A549 (cell line): Measurements from ENCODE around the gene IL17REL. TPM values are rescaled to one million over a fixed set of nuclear protein-coding genes. Genes with fewer than 3 reads are reported as not detected.

Experiments used
- ATAC-seq, 2 experiments: fragments of 200-7000 bp in 1 of 2; fragments of >200 bp in 1 of 2; cut with Nextera tagmentation in 1 of 2; cut with Tn5 transposase in 1 of 2; 3 replicates each; pipeline versions ENCODE4 v1.8.0 to v1.9.1; 2018 to 2020; ENCODE audit warnings: mild to moderate bottlenecking in 1 of 2, moderate library complexity in 1 of 2
- CTCF ChIA-PET: fragments of 300-600 bp; sonication (Branson Sonifier 250); formaldehyde crosslinking; extraction: SDS; loops from one replicate; lab custom pipeline; 2021; ENCODE audit warnings: antibody characterized with exemption, inconsistent platforms; lab: Yijun Ruan, JAX
- POLR2A ChIA-PET: fragments of 350-600 bp; formaldehyde crosslinking; extraction: SDS; loops from one replicate; lab custom pipeline; 2021; ENCODE audit warnings: antibody characterized with exemption, inconsistent platforms; lab: Yijun Ruan, JAX
- DNase-seq, 2 experiments: peaks; one replicate each; pipeline versions ENCODE4 v3.0.0 to v3.0.0-alpha.2; 2011 to 2016; ENCODE audit warnings: low read depth in 1 of 2, low spot score in 1 of 2
- FAIRE-seq: peaks from 2 replicates; lab custom pipeline; 2011; peaks lifted over from hg19 to GRCh38; lab: Jason Lieb, UNC
- H3K27ac ChIP-seq, 2 experiments: fragments of >200 bp; sonication (Bioruptor Twin); formaldehyde crosslinking; 3 replicates each; pipeline ENCODE4 v1.5.1; 2016 to 2017
- H3K4me1 ChIP-seq: fragments of >200 bp; sonication (Bioruptor Twin); formaldehyde crosslinking; 3 replicates; pipeline ENCODE4 v1.6.1; 2016
- H3K4me2 ChIP-seq: fragments of >200 bp; sonication (Bioruptor Twin); formaldehyde crosslinking; 3 replicates; pipeline ENCODE4 v1.6.1; 2016
- H3K4me3 ChIP-seq: fragments of >200 bp; sonication (Bioruptor Twin); formaldehyde crosslinking; 3 replicates; pipeline ENCODE4 v1.5.1; 2016
- H3K9me3 ChIP-seq: fragments of >200 bp; sonication (Bioruptor Twin); formaldehyde crosslinking; 3 replicates; pipeline ENCODE4 v1.6.1; 2016
- BCL3 ChIP-seq: fragments of >200 bp; sonication (Bioruptor Twin); formaldehyde crosslinking; IDR thresholded peaks from 3 replicates; pipeline ENCODE4 v1.6.1; 2016
- CBX8 ChIP-seq: fragments of 200-600 bp; sonication (generic); IDR thresholded peaks from 2 replicates; pipeline ENCODE4 v1.6.1; 2016
- CEBPB ChIP-seq, 2 experiments: fragments of >200 bp in 1 of 2; sonication (Bioruptor Twin) in 1 of 2; formaldehyde crosslinking in 1 of 2; IDR thresholded peaks; 2 replicates each; pipeline ENCODE4 v1.6.1; 2012 to 2016
- E2F6 ChIP-seq: IDR thresholded peaks from 2 replicates; pipeline ENCODE4 v1.6.1; 2012; ENCODE audit warnings: low read depth, borderline replicate concordance
- EHF ChIP-seq: fragments of 250-450 bp; sonication (Bioruptor Pico); IDR thresholded peaks from 2 replicates; pipeline ENCODE4 v1.5.0; 2020; ENCODE audit warnings: mild to moderate bottlenecking
- ELK1 ChIP-seq: fragments of 150-350 bp; IDR thresholded peaks from 2 replicates; pipeline ENCODE4 v1.6.1; 2014; ENCODE audit warnings: low read depth, mild to moderate bottlenecking, low read length
- FOSB ChIP-seq: fragments of 250-450 bp; sonication (Bioruptor Pico); IDR thresholded peaks from 2 replicates; pipeline ENCODE4 v1.5.0; 2020; ENCODE audit warnings: mild to moderate bottlenecking, moderate library complexity
- FOXS1 ChIP-seq: fragments of 250-450 bp; sonication (Bioruptor Pico); IDR thresholded peaks from 2 replicates; pipeline ENCODE4 v1.5.0; 2020; ENCODE audit warnings: mild to moderate bottlenecking, moderate library complexity
- GATA3 ChIP-seq: IDR thresholded peaks from 2 replicates; pipeline ENCODE4 v1.6.1; 2012; ENCODE audit warnings: borderline replicate concordance
- HOXA7 ChIP-seq: fragments of 250-450 bp; sonication (Bioruptor Pico); IDR thresholded peaks from 2 replicates; pipeline ENCODE4 v1.5.0; 2020; ENCODE audit warnings: mild to moderate bottlenecking, moderate library complexity
- HOXB5 ChIP-seq: fragments of 250-450 bp; sonication (Bioruptor Pico); IDR thresholded peaks from 2 replicates; pipeline ENCODE4 v1.5.0; 2020; ENCODE audit warnings: mild to moderate bottlenecking, moderate library complexity
- KDM1A ChIP-seq: fragments of 200-600 bp; sonication (generic); IDR thresholded peaks from 2 replicates; pipeline ENCODE4 v1.6.1; 2016; ENCODE audit warnings: low read depth, mild to moderate bottlenecking
- MAZ ChIP-seq: fragments of 150-350 bp; IDR thresholded peaks from 2 replicates; pipeline ENCODE4 v1.6.1; 2014; ENCODE audit warnings: antibody characterized with exemption, low read depth, low read length, borderline replicate concordance
- NR3C1 ChIP-seq: fragments of >200 bp; sonication (Bioruptor Twin); formaldehyde crosslinking; IDR thresholded peaks from 3 replicates; pipeline ENCODE4 v1.6.1; 2017
- PBX3 ChIP-seq: IDR thresholded peaks from 2 replicates; pipeline ENCODE4 v1.6.1; 2012
- RCOR1 ChIP-seq: fragments of 150-350 bp; IDR thresholded peaks from 2 replicates; pipeline ENCODE4 v1.6.1; 2014; ENCODE audit warnings: antibody characterized with exemption, low read length, low read depth
- SREBF2 ChIP-seq: fragments of 450-650 bp; IDR thresholded peaks from 2 replicates; pipeline ENCODE4 v1.6.1; 2014; ENCODE audit warnings: mild to moderate bottlenecking, moderate library complexity
- TFCP2L1 ChIP-seq: fragments of 250-450 bp; sonication (Bioruptor Pico); IDR thresholded peaks from 2 replicates; pipeline ENCODE4 v1.5.0; 2021; ENCODE audit warnings: mild to moderate bottlenecking
- ZC3H11A ChIP-seq: fragments of 450-650 bp; IDR thresholded peaks from 2 replicates; pipeline ENCODE4 v1.6.1; 2014; ENCODE audit warnings: antibody characterized with exemption, mild to moderate bottlenecking
- ZSCAN20 ChIP-seq: fragments of 250-450 bp; sonication (Bioruptor Pico); IDR thresholded peaks from 2 replicates; pipeline ENCODE4 v1.8.0; 2022; ENCODE audit warnings: mild to moderate bottlenecking, moderate library complexity
- WGBS: methylation state at CpG from one replicate; pipeline ENCODE4 v1.1.6; 2017; ENCODE audit errors: missing lambda C conversion rate; 5-methylcytosine and 5-hydroxymethylcytosine counted together
- polyA plus RNA-seq, 4 experiments: library from polyadenylated mRNA; depleted of rRNA in 3 of 4; stranded (reverse); fragments of >200 nt; fragmentation: RNase III in 1 of 4; extraction: RNeasy Plus Mini Kit Qiagen cat#74134 plus additional on column Dnase treatment in 1 of 4; gene quantifications; 2 replicates in 3 of 4; 3 replicates in 1 of 4; pipeline ENCODE4 v1.2.3, GENCODE V29; 2011 to 2017

The IL17REL gene
- polyA plus RNA-seq, 2 of the 4 experiments (the other 2 are of a cell fraction): 0.06 TPM; not detected in 1

- TF ChIP-seq TFCP2L1 (CRISPR knock-in tag) (no peak), E2F6 (no peak), CBX8 (no peak), SREBF2 (no peak)
- TF ChIP-seq, all 56 proteins: peak for 0
- Histone ChIP-seq H3K4me1 (peaks cover 4% of the 10 kb centered on the region; the same call in 1 of the 3 replicates), H3K9me3 (peaks cover 8% of the 10 kb centered on the region; the same call in 1 of the 3 replicates), H3K27ac (no peak overlapping the region), H3K4me3 (no peak overlapping the region), H3K4me2 (no peak overlapping the region)
- POLR2A ChIA-PET: no interaction called here
- DNase-seq (no peak), ATAC-seq (no peak), FAIRE-seq (no peak)
- 100% methylated on average over 1 of the region's 10 CpGs for WGBS
- CTCF ChIA-PET: interaction anchor here (0.5 to 6.5 kb wide), 7 partner anchors 10 to 121 kb away, joined by 3 to 39 read pairs (median 10); no protein-coding TSS in a partner anchor
Measured at GRCh38 chr22:49995361-49996118, 17.0 kb downstream of the IL17REL start.

GRCh38 chr22:49995041-49995360 is 17.6 kb downstream of the IL17REL start:
- peaks cover 4% of the 10 kb centered on the region; the same call in 1 of the 3 replicates for H3K4me1 ChIP-seq
- H3K9me3 ChIP-seq: peaks cover 8% of the 10 kb centered on the region; the same call in 1 of the 3 replicates
- no peak for FAIRE-seq
- CTCF ChIA-PET: interaction anchor here (1.2 to 6.5 kb wide), 6 partner anchors 10 to 65 kb away, joined by 3 to 39 read pairs (median 13); no protein-coding TSS in a partner anchor
- TF ChIP-seq ELK1 (no peak), PBX3 (no peak), ZSCAN20 (no peak), ZC3H11A (no peak), GATA3 (no peak)
- TF ChIP-seq, all 56 proteins: peak for 0
- Histone ChIP-seq H3K4me2 (no peak overlapping the region), H3K27ac (no peak overlapping the region), H3K4me3 (no peak overlapping the region)
- no peak for ATAC-seq
- WGBS: no CpG with 5 or more reads among the region's 3 CpGs
- DNase-seq: no peak
- POLR2A ChIA-PET: no interaction called here

GRCh38 chr22:49994361-49995040 is 18.1 kb downstream of the IL17REL start:
- no peak for ATAC-seq
- 78% methylated on average over 5 of the region's 21 CpGs for WGBS
- CTCF ChIA-PET: interaction anchor here (1.2 to 6.5 kb wide), 7 partner anchors 10 to 64 kb away, joined by 3 to 39 read pairs (median 10); no protein-coding TSS in a partner anchor

More at GRCh38 chr22:49994361-49995040, 18.1 kb downstream of the IL17REL start:
- Histone ChIP-seq H3K4me1 (peaks cover 4% of the 10 kb centered on the region; the same call in 1 of the 3 replicates), H3K27ac (no peak overlapping the region), H3K9me3 (peaks cover 8% of the 10 kb centered on the region; the same call in 1 of the 3 replicates), H3K4me2 (no peak overlapping the region), H3K4me3 (no peak overlapping the region)
- TF ChIP-seq BCL3 (no peak), HOXA7 (no peak), KDM1A (no peak), CEBPB (IDR thresholded peaks at IDR 0.05) (no peak), RCOR1 (no peak), NR3C1 (no peak), EHF (CRISPR knock-in tag) (no peak), FOXS1 (no peak), HOXB5 (CRISPR knock-in tag) (no peak), FOSB (CRISPR knock-in tag) (no peak), MAZ (no peak)
- FAIRE-seq: no peak
- POLR2A ChIA-PET: no interaction called here
- DNase-seq: no peak
